CD4-positive, alpha-beta T cell treated with Interferon gamma for 1 hour (primary cell): ENCODE results near the gene IL32.
"Not testable (repeated sequence)": the region's sequence is repeated elsewhere in the genome, so short reads cannot be mapped to it uniquely, and the experiment has no call there.

ENCODE experiments used
- DNase-seq: peaks from one replicate; pipeline ENCODE4 v3.0.0-alpha.2; 2020

Gene IL32

DNA sequence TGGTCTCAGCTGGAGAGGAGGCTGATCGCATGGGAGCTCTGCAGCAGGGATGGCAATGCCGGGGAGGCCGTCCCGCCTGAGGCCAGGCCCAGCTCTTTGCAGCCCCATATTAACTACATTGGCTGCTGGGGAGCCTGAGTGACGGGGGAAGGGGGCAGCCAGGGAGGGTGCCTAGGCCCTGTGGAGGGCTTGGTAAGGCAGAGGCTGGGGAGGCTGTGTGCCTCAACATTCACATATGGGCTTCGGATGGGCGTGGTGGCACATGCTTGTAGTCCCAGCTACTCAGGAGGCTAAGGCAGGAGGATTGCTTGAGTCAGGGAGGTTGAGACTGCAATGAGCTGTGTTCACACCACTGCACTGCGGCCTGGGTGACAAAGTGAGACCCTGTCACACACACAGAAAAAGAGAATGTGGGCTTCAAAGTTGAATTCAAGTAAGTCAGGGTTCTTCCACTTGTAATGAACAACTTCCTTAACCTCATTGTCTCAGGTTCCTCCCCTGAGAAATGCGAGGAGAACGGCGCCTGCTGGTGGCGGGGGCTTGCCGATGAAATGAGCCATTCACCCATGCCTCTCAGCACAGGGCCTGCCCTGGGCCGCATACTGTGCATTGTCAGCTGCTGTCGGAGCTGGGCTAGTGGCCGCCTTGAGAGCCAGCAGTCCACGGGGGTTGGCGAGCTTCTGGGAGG is 7.3 kb downstream of the IL32 start:
- not testable (repeated sequence) for DNase-seq

DNA sequence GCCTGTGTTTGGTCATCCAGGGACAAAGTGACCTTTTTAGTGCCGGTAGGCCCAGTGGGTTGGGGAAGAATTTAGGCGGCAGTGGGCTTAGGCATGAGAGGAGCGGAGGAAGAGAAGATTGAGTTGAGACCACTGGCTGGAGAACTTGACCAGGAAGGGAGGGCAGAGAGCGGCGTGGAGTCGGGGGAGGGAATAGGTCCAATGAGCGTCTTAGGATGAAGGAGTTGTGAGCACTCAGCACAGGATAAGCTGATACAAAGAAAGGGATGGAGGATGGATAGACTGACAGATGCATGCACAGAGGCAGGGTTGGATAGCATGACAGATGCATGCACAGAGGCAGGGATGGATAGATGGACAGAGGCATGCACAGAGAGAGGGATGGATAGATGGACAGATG is 8.0 kb downstream of the IL32 start:
- no peak for DNase-seq

DNA sequence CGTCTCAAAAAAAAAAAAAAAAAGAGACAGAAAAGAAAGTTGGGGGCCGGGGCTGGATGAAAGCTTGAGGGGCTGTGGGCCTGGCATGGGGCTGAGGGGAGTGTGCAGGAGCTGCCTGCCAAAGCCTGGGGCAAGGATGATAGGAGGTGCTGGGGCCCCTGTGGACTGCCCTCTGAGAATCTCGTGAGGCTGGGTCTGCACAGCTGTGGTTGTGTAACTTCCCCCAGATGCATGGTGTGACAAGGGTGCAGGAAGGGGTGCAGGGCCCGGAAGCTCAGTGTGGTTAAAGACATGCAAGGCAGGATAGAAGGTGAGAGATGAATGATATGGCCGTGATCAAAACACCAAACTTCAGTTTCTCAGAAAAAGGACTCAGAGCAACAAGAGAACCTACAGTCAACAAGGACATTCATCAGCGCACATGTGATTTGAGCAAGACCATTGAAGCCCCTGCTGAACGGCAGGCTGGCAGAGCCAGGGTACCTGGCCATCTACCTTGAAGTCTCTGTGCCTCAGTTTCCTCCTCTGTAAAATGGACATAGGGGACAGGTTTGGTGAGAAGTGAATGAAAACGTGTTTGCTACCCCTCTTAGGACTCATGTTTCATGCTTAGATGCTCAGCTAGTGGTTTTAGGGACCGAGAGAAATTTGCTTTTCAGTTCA is 9.6 kb downstream of the IL32 start:
- peak; percentile 82 for DNase-seq

DNA sequence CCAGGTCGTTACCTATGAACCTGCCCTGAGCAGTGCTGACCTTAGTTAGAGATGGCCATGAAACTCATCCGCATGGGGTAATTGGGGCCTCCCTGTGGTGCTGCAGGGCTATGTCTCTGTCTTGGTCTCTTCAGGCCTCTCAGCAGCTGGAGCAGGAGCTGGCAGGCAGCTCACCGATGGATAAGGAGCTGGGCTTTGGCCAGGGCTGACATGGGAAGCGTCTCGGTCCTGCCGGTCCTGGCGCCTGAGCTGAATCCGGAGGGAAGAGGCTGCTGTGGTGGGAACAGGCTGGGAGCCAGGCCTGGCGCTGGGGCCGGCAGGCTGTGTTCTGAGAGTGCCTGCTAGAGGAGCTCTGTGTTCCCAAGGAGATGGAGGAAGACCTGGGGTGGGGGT is 10.1 kb downstream of the IL32 start:
- DNase-seq, result no peak

DNA sequence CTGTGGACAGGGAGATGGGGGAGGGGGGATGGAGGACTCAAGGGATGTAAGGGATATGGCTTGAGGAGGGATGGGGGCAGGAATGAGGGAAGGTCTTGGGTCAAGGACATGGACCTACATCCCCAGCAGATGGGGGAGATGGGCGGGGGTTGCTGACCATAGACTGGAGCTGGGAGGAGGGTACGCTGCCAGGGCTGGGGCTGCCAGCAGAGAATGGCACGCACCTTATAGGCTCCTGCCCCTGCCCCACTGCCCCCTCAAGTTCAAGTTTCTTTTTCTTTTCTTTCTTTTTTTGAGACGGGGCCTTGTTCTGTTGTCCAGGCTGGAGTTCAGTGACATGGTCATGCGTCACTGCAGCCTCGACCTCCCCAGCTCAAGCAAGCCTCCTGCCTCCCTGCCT is 10.5 kb downstream of the IL32 start:
- DNase-seq, result not testable (repeated sequence)

DNA sequence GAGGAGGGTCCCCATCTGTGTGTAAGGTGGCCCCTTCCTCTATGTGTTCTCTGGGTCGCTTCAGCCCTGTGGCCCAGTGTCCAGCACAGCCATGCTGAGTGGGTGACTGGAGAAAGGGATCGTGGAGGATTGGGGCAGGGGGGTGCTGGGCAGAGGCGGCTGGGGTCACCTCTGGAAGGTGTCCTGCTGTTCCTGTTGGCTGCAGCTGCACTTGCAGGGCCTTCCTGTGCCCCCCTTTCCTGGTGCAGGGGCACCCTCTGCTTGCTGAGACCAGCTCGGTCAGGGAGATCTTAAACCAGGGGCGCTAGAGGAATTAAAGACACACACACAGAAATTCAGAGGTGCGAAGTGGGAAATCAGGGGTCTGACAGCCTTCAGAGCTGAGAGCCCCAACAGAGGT is 11.1 kb downstream of the IL32 start:
- DNase-seq, result no peak

DNA sequence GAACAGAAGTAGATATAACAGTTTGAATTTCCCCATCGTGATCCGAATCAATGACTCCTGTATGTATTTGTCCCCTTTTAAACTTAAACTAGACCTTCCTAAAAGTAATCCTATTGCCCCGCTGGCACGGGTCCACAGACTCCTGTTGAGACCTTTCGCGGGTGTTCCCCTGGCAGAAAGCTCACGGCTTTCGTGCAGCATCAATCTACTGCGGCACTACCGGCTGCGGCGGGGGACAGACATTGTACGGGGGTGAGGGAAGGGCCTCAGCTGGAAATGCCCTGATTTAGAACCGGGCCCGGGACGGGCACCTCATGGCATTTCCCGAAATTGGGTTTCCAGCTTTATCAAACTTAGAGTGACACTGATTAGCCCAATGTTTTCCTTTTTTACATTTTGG is 14.6 kb downstream of the IL32 start:
- DNase-seq, result no peak

DNA sequence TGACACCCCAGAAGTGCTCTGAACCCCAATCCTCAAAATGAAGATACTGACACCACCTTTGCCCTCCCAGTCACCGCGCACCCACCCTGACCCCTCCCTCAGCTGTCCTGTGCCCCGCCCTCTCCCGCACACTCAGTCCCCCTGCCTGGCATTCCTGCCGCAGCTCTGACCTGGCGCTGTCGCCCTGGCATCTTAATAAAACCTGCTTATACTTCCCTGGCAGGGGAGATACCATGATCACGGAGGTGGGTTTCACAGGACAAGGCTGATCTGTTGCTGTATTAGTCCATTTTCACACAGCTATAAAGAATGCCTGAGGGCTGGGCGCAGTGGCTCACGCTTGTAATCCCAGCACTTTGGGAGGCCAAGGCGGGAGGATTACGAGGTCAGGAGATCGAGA is 16.5 kb downstream of the IL32 start:
- not testable (repeated sequence) for DNase-seq

DNA sequence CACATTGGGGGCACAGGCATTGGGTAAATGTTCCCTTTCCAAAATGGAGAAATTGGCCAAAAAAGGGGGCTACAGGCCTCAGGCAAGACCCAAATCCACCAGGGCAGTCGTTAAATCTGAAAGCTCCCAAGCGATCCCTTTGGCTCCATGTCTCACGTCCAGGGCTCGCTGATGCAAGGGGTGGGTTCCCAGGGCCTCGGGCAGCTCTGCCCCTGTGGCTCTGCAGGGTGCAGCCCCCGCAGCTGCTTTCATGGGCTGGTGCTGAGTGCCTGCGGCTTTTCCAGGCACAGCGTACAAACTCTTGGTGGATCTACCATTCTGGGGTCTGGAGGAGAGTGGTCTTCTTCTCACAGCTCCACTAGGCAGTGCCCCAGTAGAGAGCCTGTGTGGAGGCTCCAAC is 18.0 kb downstream of the IL32 start:
- DNase-seq, result not testable (repeated sequence)

DNA sequence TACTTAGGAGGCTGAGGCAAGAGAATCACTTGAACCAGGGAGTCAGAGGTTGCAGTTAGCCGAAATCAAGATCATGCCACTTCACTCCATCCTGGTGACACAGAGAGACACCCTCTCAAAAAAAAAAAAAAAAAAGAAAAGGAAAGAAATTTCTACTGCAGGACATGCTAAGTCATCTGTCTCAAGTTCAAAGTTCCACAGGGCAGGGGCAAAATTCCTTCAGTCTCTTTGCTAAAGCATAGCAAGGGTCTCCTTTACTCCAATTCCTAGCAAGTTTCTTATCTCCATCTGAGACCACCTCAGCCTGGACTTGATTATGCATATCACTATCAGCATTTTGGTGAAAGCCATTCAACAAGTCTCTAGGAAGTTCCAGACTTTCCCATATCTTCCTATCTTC is 19.1 kb downstream of the IL32 start:
- no peak for DNase-seq

DNA sequence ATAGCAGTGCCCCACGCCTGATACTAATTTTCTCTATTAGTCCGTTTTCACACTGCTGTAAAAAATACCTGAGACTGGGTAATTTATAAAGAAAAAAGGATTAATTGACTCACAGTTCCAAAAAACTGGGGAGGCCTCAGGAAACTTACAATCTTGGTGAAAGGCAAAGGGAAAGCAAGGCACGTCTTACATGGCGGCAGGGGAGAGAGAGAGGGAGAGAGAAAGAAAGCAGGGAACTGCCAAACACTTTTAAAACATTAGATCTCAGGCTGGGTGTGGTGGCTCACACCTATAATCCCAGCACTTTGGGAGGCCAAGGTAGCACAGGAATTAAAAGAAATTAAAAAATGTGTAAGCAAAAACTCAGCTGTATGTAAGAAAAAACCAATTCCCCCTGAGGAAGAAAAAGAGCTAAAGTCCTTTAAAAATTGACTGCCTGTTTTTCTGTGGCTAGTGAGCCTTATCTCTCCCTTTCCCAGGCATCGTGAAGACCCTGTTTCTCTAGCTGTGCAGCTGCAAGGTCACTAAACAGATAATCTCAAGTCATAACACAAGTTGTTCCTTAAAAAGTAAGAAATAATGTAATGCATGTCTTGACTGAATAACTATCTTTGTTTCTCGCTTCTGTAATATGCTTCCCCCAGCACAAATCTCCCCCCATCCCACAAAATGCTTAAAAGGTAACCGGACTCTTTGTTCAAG is 19.7 kb downstream of the IL32 start:
- DNase-seq, result no peak

DNA sequence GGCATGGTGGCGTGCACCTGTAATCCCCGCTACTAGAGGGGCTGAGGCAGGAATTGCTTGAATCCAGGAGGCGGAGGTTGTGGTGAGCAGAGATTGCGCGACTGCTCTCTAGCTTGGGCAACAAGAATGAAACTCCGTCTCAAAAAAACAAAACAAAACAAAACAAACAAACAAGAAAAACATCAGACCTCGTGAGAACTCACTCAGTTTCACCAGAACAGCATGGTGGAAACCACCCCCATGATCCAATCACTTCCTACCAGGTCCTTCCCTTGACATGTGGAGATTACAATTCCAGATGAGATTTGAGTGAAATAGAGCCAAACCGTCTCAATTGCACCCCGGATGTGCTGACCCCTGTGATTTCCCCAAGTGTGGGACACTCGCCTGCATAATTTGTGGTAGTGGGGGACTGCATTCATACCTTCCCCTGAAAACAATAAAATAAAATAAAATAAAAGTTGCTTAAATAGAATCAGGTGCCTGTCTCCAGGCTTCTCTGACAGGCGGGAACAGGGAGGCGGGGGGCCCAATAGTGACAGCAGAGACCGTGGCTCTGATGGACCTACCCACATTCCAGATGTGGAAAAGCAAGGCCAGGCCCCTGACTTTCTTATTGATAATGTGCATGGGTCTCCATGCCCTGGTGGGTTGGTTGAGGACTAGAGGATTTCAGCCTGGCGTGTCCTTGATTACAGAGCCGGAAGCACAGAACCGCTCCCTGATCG is 20.6 kb downstream of the IL32 start:
- no peak for DNase-seq

DNA sequence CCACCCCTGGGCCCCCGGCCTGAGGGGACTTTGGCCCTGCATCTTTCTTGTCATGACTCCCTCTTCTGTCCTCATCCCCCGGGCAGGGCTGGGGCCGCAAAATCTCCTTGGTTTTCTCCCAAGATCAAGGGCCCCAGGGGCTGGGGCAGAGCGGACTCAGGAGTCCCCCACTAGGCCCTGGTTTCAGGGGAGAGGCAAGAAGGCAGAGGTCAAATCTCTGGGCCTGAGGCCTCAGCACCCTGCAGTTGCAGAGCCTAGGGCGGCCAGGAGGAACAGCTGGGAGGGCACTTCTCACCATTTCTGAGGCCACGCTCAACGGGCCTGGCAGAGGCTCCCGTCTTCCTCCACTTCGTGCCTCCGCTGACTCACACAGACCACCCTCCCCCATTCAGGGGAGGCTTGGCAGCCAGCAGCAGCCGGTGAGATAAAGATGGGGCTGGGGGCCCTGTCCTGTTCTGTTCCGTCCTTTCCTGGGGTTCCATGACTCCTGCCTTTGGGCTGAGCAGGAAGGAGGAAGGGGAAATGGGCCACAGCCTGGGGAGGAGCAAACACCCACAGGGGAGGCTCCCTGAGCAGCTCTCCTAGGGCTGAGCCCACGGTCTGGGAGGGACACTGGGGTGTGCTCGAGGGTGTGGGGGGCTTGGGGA is 21.3 kb downstream of the IL32 start:
- no peak for DNase-seq

DNA sequence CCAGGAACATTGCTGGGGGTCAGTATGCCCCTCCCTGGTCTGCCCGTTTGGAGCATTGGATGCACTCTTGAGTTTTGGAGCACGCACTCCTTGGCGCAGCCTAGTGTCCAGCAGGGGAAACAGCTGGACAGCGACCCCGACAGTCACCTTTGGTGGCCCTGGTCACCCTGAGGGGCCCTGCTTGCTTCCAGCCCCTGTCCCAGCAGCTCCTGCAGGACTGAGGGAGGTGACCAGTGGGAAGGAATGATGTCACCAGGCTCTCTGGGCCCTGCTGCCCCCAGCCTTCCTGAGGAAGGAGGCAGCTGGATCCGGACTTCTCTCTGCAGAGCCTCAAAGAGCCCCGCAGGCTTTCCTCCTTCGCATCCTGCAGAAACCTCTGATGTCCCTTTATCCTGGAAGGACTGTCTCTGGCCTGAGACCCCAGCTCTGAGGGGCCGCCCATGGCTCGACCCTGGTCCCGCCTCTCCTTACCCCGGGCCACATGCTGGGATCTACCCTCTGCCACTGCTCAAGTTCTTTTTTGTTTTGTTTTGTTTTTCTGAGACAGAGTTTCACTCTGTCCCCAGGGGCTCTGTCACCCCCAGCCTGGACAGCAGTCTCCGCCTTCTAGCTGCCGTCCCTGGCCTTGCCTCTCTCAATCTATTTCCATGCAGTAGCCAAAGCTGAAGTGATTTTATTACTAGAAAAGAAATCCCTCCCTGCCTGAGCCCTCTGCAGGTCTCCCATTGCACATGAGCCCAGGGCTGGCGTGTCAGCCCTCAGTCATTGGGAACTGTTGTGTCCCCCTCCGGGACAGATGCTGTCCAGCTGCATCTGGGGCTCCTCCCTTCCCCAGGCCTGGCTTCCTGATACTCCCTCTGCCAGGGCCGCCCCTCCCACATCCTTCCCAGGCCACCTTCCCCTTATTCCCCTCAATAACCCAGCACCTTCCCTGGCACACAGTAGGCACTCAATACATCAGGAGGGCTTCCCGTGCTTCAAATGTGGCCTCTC is 22.1 kb downstream of the IL32 start:
- DNase-seq, result no peak

DNA sequence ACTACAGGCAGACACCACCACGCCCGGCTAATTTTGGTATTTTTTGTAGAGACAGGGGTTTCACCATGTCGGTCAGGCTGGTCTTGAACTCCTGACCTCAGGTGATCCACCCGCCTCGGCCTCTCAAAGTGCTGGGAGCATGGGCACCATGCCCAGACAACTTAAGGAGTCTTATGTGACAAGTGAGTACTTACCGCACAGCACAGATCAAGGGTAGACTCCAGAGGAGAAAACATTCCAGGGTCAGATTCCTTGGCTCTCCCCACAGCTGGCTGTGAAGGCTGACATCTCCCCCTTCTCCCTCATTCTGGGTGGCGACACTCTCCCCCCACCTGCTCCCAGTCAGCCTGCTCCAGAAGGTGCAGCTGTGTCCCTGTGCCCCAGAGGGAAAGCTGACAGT is 23.0 kb downstream of the IL32 start:
- DNase-seq, result no peak

DNA sequence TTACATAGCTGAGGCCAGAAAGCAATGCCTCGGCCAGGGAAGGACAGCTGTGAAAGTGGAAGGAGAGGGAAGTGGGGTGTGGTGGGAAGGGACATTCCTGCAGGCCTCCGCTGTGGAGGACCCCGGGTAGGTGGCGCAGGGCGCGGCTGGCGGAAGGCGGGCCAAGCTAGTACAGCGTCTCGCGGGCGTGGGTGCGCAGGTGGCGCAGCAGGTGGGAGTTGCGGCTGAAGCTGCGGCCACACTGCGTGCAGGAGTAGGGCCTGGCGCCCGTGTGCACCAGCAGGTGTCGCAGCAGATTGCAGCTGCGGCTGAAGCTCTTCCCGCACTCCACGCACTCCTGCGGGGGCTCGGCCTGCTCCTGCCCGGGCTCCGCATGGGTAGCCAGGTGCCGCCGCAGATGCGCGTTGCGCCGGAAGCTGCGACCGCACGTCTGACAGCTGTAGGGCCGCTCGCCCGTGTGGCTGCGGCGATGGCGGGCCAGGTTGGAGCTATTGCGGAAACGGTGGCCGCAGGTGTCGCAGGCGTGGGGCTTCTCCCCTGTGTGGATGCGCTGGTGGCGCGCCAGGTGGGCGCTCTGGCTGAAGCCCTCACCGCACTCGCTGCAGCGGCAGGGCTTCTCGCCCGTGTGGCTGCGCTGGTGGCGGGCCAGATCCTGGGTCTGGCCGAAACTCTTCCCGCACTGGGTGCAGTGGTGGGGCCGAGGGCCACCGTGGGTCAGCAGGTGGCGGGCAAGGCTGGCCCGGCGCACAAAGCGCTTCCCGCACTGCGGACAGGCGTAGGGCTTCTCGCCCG is 23.7 kb downstream of the IL32 start:
- no peak for DNase-seq

DNA sequence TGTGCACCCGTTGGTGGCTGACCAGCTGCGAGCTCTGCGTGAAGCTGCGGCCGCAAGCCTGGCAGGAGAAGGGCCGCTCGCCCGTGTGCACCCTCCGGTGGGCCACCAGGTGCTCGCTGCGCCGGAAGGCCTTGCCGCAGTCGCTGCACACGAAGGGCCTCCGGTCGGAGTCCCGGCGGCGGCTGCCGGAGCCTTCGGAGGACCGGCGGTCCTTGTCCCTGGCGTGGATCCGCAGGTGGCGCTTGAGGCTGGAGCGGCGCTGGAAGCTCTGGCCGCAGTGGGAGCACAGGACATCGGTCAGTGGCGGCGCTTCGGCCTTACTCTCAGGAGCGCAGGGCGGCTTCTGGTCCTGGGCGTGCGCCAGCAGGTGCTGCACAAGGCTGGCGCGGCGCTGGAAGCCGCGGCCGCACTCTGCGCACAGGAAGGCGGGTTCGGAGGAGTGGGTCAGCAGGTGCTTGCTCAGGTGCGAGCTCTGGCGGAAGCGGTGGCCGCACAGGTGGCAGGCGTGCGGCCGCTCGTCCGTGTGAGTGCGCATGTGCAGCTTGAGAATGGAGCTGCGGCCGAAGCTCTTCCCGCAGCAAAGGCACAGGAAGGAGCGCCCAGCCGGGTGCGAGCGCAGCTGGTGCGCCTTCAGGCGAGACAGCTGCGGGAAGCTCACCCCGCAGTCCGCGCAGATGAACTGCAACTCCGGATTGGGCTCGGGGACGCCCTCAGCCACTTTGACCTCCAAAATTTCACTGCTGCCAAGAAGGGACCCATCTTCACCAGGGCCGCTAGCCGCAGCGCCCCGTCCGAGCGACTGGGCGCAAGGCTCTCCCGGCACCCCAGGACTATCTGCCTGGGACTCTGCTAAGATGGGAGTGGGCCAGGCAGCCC is 24.5 kb downstream of the IL32 start:
- no peak for DNase-seq

DNA sequence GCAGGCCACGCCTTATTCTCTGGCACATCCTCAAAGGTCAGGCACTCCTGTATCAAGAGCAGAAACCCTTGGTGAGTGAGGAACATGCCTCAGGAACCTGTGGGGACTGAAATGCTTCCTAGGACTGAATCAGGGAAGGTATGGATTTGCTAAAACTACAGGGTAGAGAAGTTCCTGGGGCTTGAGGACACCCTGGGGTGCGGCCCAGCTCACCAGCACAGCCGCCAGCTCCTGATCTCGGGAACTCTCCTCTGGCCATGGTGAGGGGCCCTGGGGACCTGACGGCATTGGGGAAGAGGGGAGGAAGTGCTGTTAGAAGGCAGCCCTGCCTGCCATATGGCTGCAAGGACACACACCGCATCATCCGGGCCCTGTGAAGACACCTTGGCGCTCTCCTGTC is 26.1 kb downstream of the IL32 start:
- DNase-seq, result no peak

DNA sequence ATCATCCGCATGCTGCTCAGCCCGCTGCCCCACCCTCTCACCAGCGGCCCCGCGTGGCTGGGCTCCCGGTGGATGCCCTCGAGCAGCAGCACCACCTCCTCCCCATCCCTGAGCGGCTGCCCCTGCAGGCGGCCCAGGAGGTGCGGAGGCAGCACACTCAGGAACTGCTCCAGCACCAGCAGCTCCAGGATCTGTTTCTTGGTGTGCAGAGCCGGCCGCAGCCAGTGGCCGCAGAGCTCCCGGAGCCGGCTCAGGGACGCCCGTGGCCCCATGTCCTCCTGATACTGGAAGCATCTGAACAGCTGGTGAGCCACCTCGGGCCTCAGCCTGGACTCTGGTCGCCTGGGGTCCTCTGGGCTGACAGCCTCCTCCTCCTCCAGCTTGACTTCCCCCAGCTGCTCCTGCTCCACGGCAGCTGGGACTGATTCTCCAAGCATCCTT is 27.1 kb downstream of the IL32 start:
- DNase-seq, result no peak
